ENCODE results near the gene TOMM20.
"Not testable (repeated sequence)": the region's sequence is repeated elsewhere in the genome, so short reads cannot be mapped to it uniquely, and the experiment has no call there.

The TOMM20 gene

GRCh38 chr1:235128456-235129328 is at the start of gene TOMM20:
Gene TOMM20 (minus strand): TSS chr1:235128837. CDS start chr1:235128715, 122 bp downstream.
- peak; percentile 90 to 91 for DNase-seq (ENCODE audit: low read depth in 2 of 2)

- no peak for DNase-seq (ENCODE audit: low read depth in 2 of 2)
Observed at GRCh38 chr1:235176486-235176885, 47.8 kb upstream of the TOMM20 start.

- no peak for DNase-seq (ENCODE audit: low read depth in 2 of 2)
Observed at GRCh38 chr1:235169986-235170385, 41.3 kb upstream of the TOMM20 start.

- DNase-seq (ENCODE audit: low read depth in 2 of 2) = no peak
Observed at GRCh38 chr1:235168375-235168774, 39.7 kb upstream of the TOMM20 start.

- DNase-seq (ENCODE audit: low read depth in 2 of 2) = no peak
Observed at GRCh38 chr1:235161685-235162327, 33.2 kb upstream of the TOMM20 start.

GRCh38 chr1:235160957-235161684 is 32.5 kb upstream of the TOMM20 start, which contains the start of gene RBM34:
Gene RBM34 (minus strand): TSS chr1:235161250. CDS start chr1:235161226, 24 bp downstream.
- DNase-seq (ENCODE audit: low read depth in 2 of 2) = peak; percentile 78 to 89

- DNase-seq (ENCODE audit: low read depth in 2 of 2) = peak; percentile 1 to 4
Observed at GRCh38 chr1:235160383-235160956, 31.8 kb upstream of the TOMM20 start.

- DNase-seq (ENCODE audit: low read depth in 2 of 2) = not testable (repeated sequence)
Observed at GRCh38 chr1:235159930-235160329, 31.3 kb upstream of the TOMM20 start.

- not testable (repeated sequence) for DNase-seq (ENCODE audit: low read depth in 2 of 2)
Observed at GRCh38 chr1:235159284-235159683, 30.6 kb upstream of the TOMM20 start.

- DNase-seq (ENCODE audit: low read depth in 2 of 2) = no peak
Observed at GRCh38 chr1:235158680-235159079, 30.0 kb upstream of the TOMM20 start.

- DNase-seq (ENCODE audit: low read depth in 2 of 2) = no peak
Observed at GRCh38 chr1:235157150-235157549, 28.5 kb upstream of the TOMM20 start.

GRCh38 chr1:235156740-235157139 is 28.1 kb upstream of the TOMM20 start:
- no peak for DNase-seq (ENCODE audit: low read depth in 2 of 2)

- DNase-seq (ENCODE audit: low read depth in 2 of 2) = no peak
Observed at GRCh38 chr1:235156265-235156664, 27.6 kb upstream of the TOMM20 start.

- no peak for DNase-seq (ENCODE audit: low read depth in 2 of 2)
Observed at GRCh38 chr1:235152235-235152634, 23.6 kb upstream of the TOMM20 start.

- no peak for DNase-seq (ENCODE audit: low read depth in 2 of 2)
Observed at GRCh38 chr1:235151033-235151432, 22.4 kb upstream of the TOMM20 start.

GRCh38 chr1:235149824-235150223 is 21.2 kb upstream of the TOMM20 start:
- no peak for DNase-seq (ENCODE audit: low read depth in 2 of 2)

- DNase-seq (ENCODE audit: low read depth in 2 of 2) = no peak
Observed at GRCh38 chr1:235147269-235147668, 18.6 kb upstream of the TOMM20 start.

- DNase-seq (ENCODE audit: low read depth in 2 of 2) = no peak
Observed at GRCh38 chr1:235145639-235146038, 17.0 kb upstream of the TOMM20 start.

GRCh38 chr1:235142991-235143390 is 14.4 kb upstream of the TOMM20 start:
- DNase-seq (ENCODE audit: low read depth in 2 of 2) = no peak

- DNase-seq (ENCODE audit: low read depth in 2 of 2) = no peak
Observed at GRCh38 chr1:235139315-235139714, 10.7 kb upstream of the TOMM20 start.

GRCh38 chr1:235138821-235139220 is 10.2 kb upstream of the TOMM20 start:
- no peak for DNase-seq (ENCODE audit: low read depth in 2 of 2)

- DNase-seq (ENCODE audit: low read depth in 2 of 2) = no peak
Observed at GRCh38 chr1:235136111-235136510, 7.5 kb upstream of the TOMM20 start.

All from stimulated activated CD8-positive, alpha-beta memory T cell treated with anti-CD3 and anti-CD28 coated beads, Interleukin-7, amount 100 ng/mL, for 4 hours (primary cell).